GM12892 (cell line): Measurements from ENCODE around the gene ANKRD66.

Source experiments
- POLR2A ChIP-seq: IDR thresholded peaks from 2 replicates; pipeline ENCODE4 v1.6.1; 2011; ENCODE audit warnings: low read depth, low read length, control low read depth
- POLR2AphosphoS5 ChIP-seq: IDR thresholded peaks from 2 replicates; pipeline ENCODE4 v1.6.1; 2011; ENCODE audit warnings: low read depth, low read length, control low read depth
- TAF1 ChIP-seq: IDR thresholded peaks from 2 replicates; pipeline ENCODE4 v1.6.1; 2011; ENCODE audit warnings: low read depth, mild to moderate bottlenecking, control low read depth, low read length, borderline replicate concordance

GRCh38 chr6:46720401-46720800 lies 26.3 kb upstream of the ANKRD66 start:
- TF ChIP-seq POLR2AphosphoS5 (no peak), POLR2A (no peak), TAF1 (no peak)
